ENCODE data around the gene HGD. TPM values are rescaled to one million over a fixed set of nuclear protein-coding genes. Genes with fewer than 3 reads are reported as not detected.

HGD gene
- total and polyA plus RNA-seq, 10 of the 15 experiments (the other 5 are each of a cell fraction or from before 2014, with no cell fraction given), result 0.18 to 0.81 (median 0.40) TPM; not detected in 6

DNA sequence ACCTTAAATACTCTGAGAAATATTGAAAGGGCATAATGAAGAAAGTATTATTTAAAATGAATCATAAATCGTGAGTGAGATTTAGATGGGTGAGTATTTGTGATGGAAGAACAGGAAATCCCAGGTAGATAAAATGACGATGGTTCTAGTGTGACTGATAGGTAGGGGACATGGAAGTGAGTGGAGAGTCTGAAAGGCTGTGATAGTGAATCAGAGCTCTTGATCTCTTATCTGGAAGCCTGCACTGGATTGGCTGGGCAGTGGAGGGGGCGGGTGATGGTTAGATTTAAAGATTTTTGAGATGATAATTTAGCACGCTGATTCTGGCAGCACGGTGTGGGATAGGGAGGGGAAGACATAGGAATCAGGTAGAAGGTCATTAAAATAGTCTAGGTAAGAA lies 20.1 kb downstream of the HGD start:
- no peaks in the 10 kb centered on the region for H3K79me2 ChIP-seq (ENCODE audit: control insufficient read depth, insufficient read depth, low read length)
- H3K9me3 ChIP-seq (replicated peaks; ENCODE audit: control insufficient read depth, insufficient read depth, low read length), result no peaks in the 10 kb centered on the region; the same call in 2 of the 3 replicates
- ATAC-seq, result no peak
- no peak for DNase-seq (ENCODE audit: low read depth, low spot score)
- FAIRE-seq, result no peak
- no peaks in the 10 kb centered on the region for H3K27me3 ChIP-seq (replicated peaks in 1 of 2; ENCODE audit: control insufficient read depth in 2 of 2, insufficient read depth in 2 of 2, low read length in 1 of 2)
- no peaks in the 10 kb centered on the region for H4K20me1 ChIP-seq (ENCODE audit: control insufficient read depth, insufficient read depth)
- H3K4me3 ChIP-seq, result no peak overlapping the region
- intact Hi-C loops (cut with micrococcal nuclease; ENCODE audit: unreplicated experiment), result no loop called here
- CTCF ChIA-PET, result no interaction called here
- WGBS (ENCODE audit: insufficient coverage, insufficient replicate concordance, low lambda C conversion rate, missing lambda C conversion rate), result 33% methylated on average over 5 of the region's 5 CpGs
- no peak overlapping the region for H3K27ac ChIP-seq (ENCODE audit: control insufficient read depth, insufficient read depth)
- no TSS peak for BruUV-seq (replicated peaks)
- H3K9ac ChIP-seq (ENCODE audit: control insufficient read depth, insufficient read depth, low read length), result no peak overlapping the region
- H3K4me2 ChIP-seq (ENCODE audit: control insufficient read depth, insufficient read depth), result no peak overlapping the region
- RAD21 ChIA-PET (ENCODE audit: unreplicated experiment), result no interaction called here
- H2AFZ ChIP-seq (ENCODE audit: control insufficient read depth, low read depth, low read length), result no peak overlapping the region
- SMC1A ChIA-PET (ENCODE audit: uncharacterized antibody, unreplicated experiment), result no interaction called here
- no peaks in the 10 kb centered on the region for H3K36me3 ChIP-seq (ENCODE audit: control insufficient read depth in 2 of 2, insufficient read depth in 2 of 2, low read length in 1 of 2)
- no peaks in the 10 kb centered on the region for H3K4me1 ChIP-seq (ENCODE audit: control insufficient read depth, insufficient read depth, low read length)
- TF ChIP-seq ESRRA (IDR thresholded peaks at IDR 0.05; ENCODE audit: low read length) (no peak), MYB (IDR thresholded peaks at IDR 0.05; ENCODE audit: borderline replicate concordance, low read depth, low read length) (no peak), HCFC1 (IDR thresholded peaks at IDR 0.05; ENCODE audit: low read length) (no peak), IRF4 (IDR thresholded peaks at IDR 0.05; ENCODE audit: low read depth, low read length) (no peak), KAT2A (conservative IDR thresholded peaks at IDR 0.05; ENCODE audit: control insufficient read depth, low read depth, low read length) (no peak), PAX8 (IDR thresholded peaks at IDR 0.05) (no peak), BRCA1 (IDR thresholded peaks at IDR 0.05; ENCODE audit: low read depth, low read length) (no peak), YY1 (IDR thresholded peaks at IDR 0.05; ENCODE audit: low read depth, low read length) (no peak), POLR2AphosphoS5 (IDR thresholded peaks at IDR 0.05; ENCODE audit: low read length) (no peak), NR2F1 (conservative IDR thresholded peaks at IDR 0.05) (no peak), IKZF1 (conservative IDR thresholded peaks at IDR 0.05) (no peak), RELA (IDR thresholded peaks at IDR 0.05; ENCODE audit: borderline replicate concordance, partially characterized antibody) (no peak), WRNIP1 (IDR thresholded peaks at IDR 0.05; ENCODE audit: borderline replicate concordance, low read depth, low read length) (no peak), ZBTB40 (IDR thresholded peaks at IDR 0.05; ENCODE audit: borderline replicate concordance) (no peak), CHD1 (IDR thresholded peaks at IDR 0.05; ENCODE audit: low read depth, low read length) (no peak), SIX5 (IDR thresholded peaks at IDR 0.05; ENCODE audit: low read depth, low read length, severe bottlenecking) (no peak), RBBP5 (conservative IDR thresholded peaks at IDR 0.05) (no peak), PAX5 (IDR thresholded peaks at IDR 0.05; ENCODE audit: borderline replicate concordance, low read depth, low read length) (no peak), HDGF (IDR thresholded peaks at IDR 0.05) (no peak)
- TF ChIP-seq, protein P1, sequence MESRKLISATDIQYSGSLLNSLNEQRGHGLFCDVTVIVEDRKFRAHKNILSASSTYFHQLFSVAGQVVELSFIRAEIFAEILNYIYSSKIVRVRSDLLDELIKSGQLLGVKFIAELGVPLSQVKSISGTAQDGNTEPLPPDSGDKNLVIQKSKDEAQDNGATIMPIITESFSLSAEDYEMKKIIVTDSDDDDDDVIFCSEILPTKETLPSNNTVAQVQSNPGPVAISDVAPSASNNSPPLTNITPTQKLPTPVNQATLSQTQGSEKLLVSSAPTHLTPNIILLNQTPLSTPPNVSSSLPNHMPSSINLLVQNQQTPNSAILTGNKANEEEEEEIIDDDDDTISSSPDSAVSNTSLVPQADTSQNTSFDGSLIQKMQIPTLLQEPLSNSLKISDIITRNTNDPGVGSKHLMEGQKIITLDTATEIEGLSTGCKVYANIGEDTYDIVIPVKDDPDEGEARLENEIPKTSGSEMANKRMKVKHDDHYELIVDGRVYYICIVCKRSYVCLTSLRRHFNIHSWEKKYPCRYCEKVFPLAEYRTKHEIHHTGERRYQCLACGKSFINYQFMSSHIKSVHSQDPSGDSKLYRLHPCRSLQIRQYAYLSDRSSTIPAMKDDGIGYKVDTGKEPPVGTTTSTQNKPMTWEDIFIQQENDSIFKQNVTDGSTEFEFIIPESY (IDR thresholded peaks at IDR 0.05), result no peak
- POLR2A ChIA-PET, result no interaction called here
- in situ Hi-C loops (cut with MboI), result loop anchor here (10.0 kb wide), 1 partner anchor 57 kb away; no protein-coding TSS in a partner anchor

Measured in GM12878 (cell line).